Stimulated activated CD4-positive, alpha-beta T cell treated with anti-CD3 and anti-CD28 coated beads, Interleukin-15, amount 100 ng/mL, for 1 hour (primary cell): Measurements from ENCODE around the gene PATE1.

Experiments used
- DNase-seq, 2 donors: peaks; one replicate each; pipeline ENCODE4 v3.0.0-alpha.2; 2020; ENCODE audit warnings: low read depth in 1 of 2, low spot score in 1 of 2

The PATE1 gene

GRCh38 chr11:125787827-125788226, 41.7 kb downstream of the PATE1 start, which contains the start of gene PATE3:
TSS of gene PATE3 (plus strand) at chr11:125788127. CDS start at chr11:125788152, 25 bp downstream.
- DNase-seq = no peak

- DNase-seq = no peak
These were observed 44.7 kb downstream of the PATE1 start for GRCh38 chr11:125790825-125791224.

- no peak for DNase-seq
These were observed 51.6 kb downstream of the PATE1 start for GRCh38 chr11:125797641-125798040.
